VCaP (cell line): ENCODE data around the gene CRKL.
"Not testable (repeated sequence)": the region's sequence is repeated elsewhere in the genome, so short reads cannot be mapped to it uniquely, and the experiment has no call there.

Experiments used
- H3K27ac ChIP-seq: fragments of 450-650 bp; 2 replicates; pipeline ENCODE4 v1.5.1; 2017
- TF ChIP-seq, protein P1 (sequence below): fragments of 450-650 bp; conservative IDR thresholded peaks from 2 replicates; pipeline ENCODE4 v1.5.1; 2017; ENCODE audit warnings: mild to moderate bottlenecking, moderate library complexity

CRKL gene

DNA sequence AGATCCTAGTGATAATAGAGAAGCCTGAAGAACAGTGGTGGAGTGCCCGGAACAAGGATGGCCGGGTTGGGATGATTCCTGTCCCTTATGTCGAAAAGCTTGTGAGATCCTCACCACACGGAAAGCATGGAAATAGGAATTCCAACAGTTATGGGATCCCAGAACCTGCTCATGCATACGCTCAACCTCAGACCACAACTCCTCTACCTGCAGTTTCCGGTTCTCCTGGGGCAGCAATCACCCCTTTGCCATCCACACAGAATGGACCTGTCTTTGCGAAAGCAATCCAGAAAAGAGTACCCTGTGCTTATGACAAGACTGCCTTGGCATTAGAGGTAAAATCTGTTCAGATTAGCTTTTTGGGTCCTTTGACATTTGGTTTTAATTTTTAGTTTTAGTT is 16.7 kb downstream of the CRKL start:
- TF ChIP-seq, protein P1, sequence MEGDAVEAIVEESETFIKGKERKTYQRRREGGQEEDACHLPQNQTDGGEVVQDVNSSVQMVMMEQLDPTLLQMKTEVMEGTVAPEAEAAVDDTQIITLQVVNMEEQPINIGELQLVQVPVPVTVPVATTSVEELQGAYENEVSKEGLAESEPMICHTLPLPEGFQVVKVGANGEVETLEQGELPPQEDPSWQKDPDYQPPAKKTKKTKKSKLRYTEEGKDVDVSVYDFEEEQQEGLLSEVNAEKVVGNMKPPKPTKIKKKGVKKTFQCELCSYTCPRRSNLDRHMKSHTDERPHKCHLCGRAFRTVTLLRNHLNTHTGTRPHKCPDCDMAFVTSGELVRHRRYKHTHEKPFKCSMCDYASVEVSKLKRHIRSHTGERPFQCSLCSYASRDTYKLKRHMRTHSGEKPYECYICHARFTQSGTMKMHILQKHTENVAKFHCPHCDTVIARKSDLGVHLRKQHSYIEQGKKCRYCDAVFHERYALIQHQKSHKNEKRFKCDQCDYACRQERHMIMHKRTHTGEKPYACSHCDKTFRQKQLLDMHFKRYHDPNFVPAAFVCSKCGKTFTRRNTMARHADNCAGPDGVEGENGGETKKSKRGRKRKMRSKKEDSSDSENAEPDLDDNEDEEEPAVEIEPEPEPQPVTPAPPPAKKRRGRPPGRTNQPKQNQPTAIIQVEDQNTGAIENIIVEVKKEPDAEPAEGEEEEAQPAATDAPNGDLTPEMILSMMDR = no peak
- no peak overlapping the region for H3K27ac ChIP-seq

DNA sequence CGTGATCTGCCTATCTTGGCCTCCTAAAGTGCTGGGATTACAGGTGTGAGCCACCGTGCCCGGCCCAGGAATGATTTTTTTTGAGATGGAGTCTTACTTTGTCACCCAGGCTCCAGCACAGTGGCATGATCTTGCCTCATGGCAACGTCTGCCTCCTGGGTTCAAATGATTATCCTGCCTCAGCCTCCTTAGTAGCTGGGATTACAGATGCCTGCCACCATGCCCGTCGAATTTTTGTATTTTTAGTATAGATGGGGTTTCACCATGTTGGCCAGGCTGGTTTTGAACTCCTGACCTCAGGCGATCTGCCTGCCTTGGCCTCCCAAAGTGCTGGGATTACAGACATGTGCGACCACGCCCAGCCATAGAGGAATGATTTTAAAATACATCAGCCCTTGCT is 17.8 kb downstream of the CRKL start:
- H3K27ac ChIP-seq = not testable (repeated sequence)

DNA sequence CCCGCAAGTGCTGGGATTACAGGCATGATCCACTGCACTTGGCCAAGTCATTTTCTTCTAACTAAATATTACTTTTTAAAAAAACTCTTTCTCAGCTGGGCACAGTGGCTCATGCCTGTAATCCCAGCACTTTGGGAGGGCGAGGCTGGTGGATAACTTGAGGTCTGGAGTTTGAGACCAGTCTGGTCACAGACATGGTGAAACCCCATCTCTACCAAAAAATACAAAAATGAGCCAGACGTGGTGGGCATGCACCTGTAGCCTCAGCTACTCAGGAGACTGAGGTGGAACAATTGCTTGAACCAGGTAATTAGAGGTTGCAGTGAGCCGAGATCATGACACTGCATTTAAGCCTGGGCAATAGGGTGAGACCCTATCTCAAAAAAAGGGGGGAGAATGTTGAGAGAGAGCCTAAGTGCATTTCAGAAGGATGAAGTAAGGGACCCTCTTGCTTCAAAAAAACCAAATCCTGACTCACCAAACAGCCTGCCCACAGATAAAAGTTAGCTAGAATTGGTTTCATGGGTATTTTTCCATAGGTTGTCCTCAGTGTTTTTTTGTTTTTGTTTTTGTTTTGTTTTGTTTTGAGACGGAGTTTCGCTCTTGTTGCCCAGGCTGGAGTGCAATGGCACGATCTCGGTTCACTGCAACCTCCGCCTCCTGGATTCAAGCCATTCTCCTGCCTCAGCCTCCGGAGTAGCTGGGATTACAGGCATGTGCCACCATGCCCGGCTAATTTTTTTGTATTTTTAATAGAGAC is 18.8 kb downstream of the CRKL start:
- H3K27ac ChIP-seq = peak overlapping the region; percentile 71

DNA sequence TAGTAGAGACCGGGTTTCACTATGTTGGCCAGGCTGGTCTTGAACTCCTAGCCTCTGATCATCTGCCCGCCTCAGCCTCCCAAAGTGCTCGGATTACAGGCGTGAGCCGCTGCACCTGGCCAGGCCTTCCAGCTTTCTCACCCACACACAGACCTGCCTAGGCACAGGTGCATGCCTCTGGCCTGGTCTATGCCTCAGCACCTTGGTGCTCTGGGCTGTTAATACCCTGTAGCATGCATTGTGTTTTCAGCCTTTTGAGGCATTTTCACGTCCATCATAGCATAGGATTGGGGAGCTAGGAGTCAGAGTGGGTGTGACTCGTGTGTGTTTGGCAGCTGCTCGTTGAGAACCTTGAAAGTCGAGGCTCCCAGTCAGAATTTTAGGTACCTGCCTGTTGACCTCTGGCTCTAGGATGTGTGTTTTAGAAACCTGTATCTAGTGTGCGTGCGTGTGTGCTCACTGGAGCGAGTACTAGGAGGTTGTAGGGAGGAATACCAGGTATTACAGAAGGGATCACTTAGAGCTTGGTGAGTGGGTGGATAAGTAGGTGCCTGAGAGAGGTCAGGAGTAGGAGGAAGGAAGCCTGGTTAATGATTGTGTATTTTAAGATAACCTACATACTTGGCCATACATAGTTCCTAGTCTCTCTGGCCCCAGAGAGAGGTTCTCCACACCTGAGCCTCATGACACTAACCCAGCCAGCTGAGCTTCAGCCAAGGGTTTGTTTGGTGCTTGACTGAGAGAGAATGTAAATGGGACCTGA is 20.0 kb downstream of the CRKL start:
- H3K27ac ChIP-seq = peak overlapping the region; percentile 71
- TF ChIP-seq, protein P1 = no peak

DNA sequence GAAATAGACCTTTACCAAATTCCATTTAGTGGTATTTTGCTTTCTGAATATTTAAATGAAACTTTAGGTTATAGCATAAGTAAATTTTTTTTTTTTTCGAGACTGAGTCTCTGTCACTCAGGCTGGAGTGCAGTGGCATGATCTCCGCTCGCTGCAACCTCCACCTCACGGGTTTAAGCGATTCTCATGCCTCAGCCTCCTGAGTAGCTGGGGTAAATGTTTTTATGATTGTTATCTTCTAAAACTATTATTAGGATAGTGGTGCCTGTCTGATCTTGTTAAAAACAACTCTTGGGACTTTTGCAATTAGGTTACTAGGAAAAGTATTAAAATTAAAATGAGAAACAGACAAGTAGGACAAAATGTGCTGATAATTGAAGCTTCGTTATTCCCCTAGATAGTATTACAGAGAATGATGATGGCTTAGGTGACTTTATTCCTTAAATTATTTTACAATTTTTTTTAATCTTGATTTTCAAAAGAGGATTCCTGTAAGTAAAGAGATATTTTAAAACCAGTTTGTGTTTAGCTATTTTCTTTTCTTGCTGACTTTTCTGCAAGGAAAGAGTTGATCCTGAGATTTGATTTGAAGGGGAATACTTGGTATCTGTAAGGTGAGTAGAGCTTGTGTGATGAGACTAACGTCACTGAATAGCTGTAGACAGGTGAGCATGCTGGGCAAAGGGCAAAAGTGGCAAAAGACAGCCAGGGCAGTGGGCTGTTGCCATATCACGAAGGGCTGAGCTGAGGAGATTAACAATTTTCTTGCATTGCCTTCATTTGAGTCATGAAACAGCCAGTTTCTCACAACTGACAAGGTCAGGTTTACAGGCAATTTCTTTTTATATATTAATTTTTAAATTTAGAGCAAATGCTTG is 20.8 kb downstream of the CRKL start:
- TF ChIP-seq, protein P1 = no peak
- H3K27ac ChIP-seq = peak overlapping the region; percentile 71

DNA sequence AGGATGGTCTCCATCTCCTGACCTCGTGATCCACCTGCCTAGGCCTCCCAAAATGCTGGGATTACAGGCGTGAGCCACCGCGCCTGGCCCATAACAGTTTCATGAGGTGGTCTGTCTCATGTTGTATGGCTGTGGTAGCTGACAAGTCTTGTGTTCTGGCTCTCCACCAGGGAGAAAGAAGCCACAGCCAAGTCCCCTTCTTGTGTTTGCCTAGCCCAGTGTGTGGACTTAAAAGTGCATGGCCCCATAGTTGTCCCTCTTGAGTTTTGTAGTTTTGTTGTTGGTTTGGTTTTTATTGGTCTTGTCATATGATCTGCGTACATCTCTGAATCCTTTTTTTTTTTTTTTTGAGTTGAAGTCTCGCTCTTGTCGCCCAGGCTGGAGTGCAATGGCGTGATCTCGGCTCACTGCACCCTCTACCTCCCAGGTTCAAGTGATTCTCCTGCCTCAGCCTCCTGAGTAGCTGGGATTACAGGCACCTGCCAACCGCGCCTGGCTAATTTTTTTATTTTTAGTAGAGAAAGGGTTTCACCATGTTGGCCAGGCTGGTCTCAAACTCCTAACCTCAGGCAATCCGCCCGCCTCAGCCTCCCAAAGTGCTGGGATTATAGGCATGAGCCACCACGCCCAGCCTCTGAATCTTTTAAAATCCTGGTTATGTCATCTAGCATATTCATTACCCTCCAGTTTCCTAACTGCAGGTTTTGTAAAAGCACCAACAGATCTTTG is 22.4 kb downstream of the CRKL start:
- peak overlapping the region; percentile 13; the same call in 1 of the 2 replicates for H3K27ac ChIP-seq

DNA sequence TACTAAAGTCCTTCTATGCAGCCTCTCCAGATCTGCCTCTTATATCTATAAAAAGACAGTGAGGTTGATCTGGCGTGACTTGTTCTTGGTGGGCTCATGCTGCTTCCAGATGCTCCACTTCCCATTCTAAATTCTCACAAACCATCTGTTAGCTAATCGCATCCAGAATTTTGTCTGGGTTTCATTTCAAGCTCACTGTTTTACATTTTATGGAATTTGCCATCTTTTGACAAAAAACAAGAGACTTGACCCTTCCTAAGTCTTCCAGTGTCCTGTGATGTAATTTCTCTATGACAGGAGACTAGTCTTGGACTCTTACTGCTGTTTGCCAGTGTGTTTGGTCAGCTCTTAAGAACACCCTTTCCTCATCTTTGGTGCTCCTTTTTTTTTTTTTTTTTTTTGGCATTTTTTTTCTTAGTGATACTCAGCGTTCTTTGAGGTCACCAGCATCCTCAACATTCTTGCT is 23.0 kb downstream of the CRKL start:
- H3K27ac ChIP-seq = peak overlapping the region; percentile 13; the same call in 1 of the 2 replicates

DNA sequence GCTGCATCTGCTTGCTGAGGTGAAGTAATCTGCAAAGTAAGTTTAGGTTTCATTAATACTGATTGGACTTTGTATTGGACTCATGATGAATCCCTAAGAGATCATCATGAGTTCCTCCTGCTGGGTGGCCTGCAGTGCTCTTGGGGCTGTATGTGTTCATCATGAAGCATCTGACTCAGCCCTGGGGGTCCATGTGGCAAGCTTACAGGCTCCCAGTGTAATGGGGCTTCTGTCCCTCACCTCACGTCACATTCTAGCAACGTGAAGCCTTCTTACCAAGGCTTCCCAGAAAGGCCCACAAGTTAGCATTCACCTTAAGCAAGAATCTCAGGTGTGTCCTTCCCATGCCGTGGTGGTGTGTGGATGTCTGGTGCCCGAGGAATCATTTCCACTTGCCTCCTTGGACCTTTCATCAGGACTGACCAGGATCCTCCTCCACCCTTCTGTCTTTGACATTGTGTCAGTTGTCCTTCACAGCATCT is 23.7 kb downstream of the CRKL start:
- TF ChIP-seq, protein P1 = no peak
- H3K27ac ChIP-seq = no peak overlapping the region

More for the DNA sequence above, 23.0 kb downstream of the CRKL start:
- TF ChIP-seq, protein P1 = no peak

DNA sequence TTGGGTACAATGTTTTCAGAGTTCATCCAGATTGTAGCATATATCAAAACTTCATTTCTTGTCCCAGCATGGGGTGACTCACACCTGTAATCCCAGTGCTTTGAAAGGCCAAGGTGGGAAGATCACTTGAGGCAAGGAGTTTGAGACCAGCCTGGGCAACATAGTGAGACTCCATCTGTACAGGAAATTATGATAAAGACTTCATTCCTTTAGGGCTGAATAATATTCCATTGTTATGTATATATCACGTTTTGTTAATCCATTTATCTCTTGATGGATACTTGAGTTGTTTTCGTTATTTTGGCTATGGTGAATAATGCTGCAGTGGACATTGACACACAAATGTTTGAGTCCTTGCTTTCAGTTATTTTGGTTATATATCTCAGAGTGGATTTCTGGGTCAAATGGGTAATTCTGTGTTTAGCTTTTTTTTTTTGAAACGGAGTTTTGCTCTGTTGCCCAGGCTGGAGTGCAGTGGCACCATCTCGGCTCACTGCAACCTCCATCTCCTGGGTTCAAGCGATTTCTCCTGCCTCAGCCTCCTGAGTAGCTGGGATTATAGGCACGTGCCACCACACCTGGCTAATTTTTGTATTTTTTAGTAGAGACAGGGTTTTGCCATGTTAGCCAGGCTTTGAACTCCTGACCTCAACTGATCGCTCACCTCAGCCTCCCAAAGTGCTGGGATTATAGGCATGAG is 25.1 kb downstream of the CRKL start:
- not testable (repeated sequence) for H3K27ac ChIP-seq
